Peyer's patch (tissue), 4 donors: ENCODE measurements around the gene CRACR2B. TPM values are rescaled to one million over a fixed set of nuclear protein-coding genes. Genes with fewer than 3 reads are reported as not detected.

ENCODE experiments used
- DNase-seq, 3 donors: peaks; one replicate each; pipeline ENCODE4 v3.0.0-alpha.2; 2017 to 2019
- H3K27ac ChIP-seq, 4 donors: fragments of 200-600 bp; sonication (generic); one replicate each; pipeline ENCODE4 v1.5.1; 2016 to 2019
- H3K27me3 ChIP-seq, 2 donors: fragments of 200-600 bp; sonication (generic); one replicate each; pipeline ENCODE4 v1.5.1; 2019
- H3K36me3 ChIP-seq, 3 donors: fragments of 200-600 bp; sonication (generic); one replicate each; pipeline ENCODE4 v1.5.1; 2016 to 2019
- H3K4me1 ChIP-seq, 4 donors: fragments of 200-600 bp; sonication (generic); one replicate each; pipeline ENCODE4 v1.5.1; 2016 to 2019
- H3K4me3 ChIP-seq, 4 donors: fragments of 200-600 bp; sonication (generic); 1 replicate in 3 of 4; 2 replicates in 1 of 4; pipeline ENCODE4 v1.5.1; 2016 to 2019; ENCODE audit warnings: mild to moderate bottlenecking in 1 of 4
- H3K9me3 ChIP-seq, 4 donors: fragments of 200-600 bp; sonication (generic); one replicate each; pipeline ENCODE4 v1.5.1; 2016 to 2019; ENCODE audit warnings: mild to moderate bottlenecking in 1 of 4
- POLR2A ChIP-seq, 2 donors: fragments of 450-650 bp; IDR thresholded peaks; one replicate each; pipeline ENCODE4 v1.5.1; 2017; ENCODE audit warnings: antibody characterized with exemption in 2 of 2, mild to moderate bottlenecking in 2 of 2, moderate library complexity in 2 of 2
- total RNA-seq, 4 donors: library from RNA; depleted of rRNA; stranded (reverse); fragments of >200 nt; gene quantifications; one replicate each; pipeline ENCODE4 v1.1.0, GENCODE V29; 2016
- TF ChIP-seq, protein P1 (sequence below), 6 experiments: fragments of 450-650 bp in 4 of 6; fragments of 200-600 bp in 2 of 6; sonication (generic) in 1 of 6; IDR thresholded peaks; one replicate each; pipeline ENCODE4 v1.5.1; 2017 to 2019; ENCODE audit warnings: antibody characterized with exemption in 6 of 6, mild to moderate bottlenecking in 3 of 6, moderate library complexity in 1 of 6

CRACR2B gene
- total RNA-seq, 4 donors from 2014 or later = 44.0 to 175 (median 110) TPM

DNA sequence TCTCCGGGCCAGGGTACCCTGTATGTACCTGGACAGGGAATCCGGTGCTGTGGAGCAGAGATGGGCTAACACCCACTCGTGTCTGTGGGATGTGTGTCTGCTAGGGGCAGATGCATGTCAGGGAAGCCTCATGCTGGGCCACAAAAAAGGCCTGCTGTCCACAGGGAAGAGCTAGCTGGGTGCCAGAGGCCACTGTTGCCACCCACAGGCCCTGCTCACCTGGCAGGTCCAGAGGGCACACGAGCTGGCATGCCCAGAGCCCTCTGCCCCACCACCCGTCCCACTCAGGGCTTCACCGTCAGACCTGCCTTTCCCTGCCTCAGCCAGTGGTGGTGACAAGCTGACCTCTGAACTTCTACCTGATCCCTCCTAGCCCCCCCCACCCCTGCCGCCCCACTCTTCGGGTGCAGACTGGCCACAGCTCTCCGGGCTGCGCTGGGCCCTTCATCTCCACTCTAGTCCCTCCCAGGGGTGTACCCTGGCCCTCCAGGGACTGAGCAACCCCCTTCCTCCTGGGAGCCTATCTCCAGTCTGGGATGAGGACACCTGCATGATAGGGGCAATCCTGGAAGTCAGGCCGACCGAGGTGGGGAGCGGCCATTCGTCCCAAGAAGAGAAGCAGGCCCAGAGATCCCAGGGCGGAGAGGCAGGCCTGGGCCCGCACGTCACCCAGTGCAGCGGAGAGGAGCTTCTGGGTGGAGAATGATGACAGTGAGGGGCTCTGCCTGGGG lies 31.0 kb upstream of the CRACR2B start:
- H3K9me3 ChIP-seq = no peaks in the 10 kb centered on the region
- peaks cover 0 to 44% (median 0%) of the 10 kb centered on the region in 3 donors for H3K36me3 ChIP-seq
- H3K4me3 ChIP-seq = peak overlapping the region; percentile 71 to 88 (median 78)
- H3K27me3 ChIP-seq = no peaks in the 10 kb centered on the region
- peak in 2 of 3 donors; percentile 67 to 71 for DNase-seq
- peak overlapping the region; percentile 87 to 98 (median 92) for H3K27ac ChIP-seq
- TF ChIP-seq POLR2A (IDR thresholded peaks at IDR 0.05) = no peak
- TF ChIP-seq, protein P1, sequence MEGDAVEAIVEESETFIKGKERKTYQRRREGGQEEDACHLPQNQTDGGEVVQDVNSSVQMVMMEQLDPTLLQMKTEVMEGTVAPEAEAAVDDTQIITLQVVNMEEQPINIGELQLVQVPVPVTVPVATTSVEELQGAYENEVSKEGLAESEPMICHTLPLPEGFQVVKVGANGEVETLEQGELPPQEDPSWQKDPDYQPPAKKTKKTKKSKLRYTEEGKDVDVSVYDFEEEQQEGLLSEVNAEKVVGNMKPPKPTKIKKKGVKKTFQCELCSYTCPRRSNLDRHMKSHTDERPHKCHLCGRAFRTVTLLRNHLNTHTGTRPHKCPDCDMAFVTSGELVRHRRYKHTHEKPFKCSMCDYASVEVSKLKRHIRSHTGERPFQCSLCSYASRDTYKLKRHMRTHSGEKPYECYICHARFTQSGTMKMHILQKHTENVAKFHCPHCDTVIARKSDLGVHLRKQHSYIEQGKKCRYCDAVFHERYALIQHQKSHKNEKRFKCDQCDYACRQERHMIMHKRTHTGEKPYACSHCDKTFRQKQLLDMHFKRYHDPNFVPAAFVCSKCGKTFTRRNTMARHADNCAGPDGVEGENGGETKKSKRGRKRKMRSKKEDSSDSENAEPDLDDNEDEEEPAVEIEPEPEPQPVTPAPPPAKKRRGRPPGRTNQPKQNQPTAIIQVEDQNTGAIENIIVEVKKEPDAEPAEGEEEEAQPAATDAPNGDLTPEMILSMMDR (IDR thresholded peaks at IDR 0.05) = no peak
- H3K4me1 ChIP-seq = peaks cover 5 to 33% (median 27%) of the 10 kb centered on the region in 4 donors

DNA sequence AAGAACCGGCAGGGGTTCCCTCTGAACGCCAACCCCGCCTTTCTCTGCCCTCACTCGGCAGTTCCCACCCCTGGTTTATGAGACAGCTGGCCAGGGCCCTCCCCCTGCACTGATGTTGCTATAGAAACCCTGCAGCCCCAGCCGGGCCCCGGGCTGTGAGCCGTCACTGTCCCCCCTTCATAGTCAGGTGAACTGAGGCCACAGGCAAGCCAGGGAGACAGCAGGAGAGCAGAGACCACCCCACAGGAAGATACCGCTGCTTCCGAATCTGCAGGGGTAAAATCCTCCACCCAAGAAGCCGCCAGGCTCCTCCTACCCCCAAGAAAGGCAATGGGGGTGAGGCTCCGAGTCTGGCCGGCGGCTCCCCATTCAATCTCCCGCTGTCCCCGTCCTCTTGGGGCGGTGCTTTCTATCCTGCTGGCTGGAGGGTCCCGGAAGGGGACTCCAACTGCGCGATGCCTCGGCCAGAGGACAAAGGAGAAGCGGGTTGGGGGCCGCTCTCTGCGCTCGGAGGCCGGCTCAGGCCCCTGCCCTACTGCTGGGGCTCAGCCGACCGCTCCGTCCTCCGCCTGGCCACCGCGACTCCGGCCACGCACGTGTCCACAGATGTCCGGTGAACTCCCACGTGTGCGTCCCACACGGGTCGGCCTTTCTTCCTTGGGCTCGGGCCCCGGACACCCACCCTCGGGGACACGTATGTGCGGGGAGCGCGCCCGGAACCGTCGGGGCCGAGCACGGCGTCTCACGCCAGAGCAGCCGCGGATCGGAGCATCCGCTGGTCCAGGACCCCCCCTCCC lies 30.2 kb upstream of the CRACR2B start:
- Histone ChIP-seq H3K9me3 (no peaks in the 10 kb centered on the region), H3K4me3 (peak overlapping the region; percentile 71 to 88 (median 78)), H3K4me1 (peaks cover 5 to 33% (median 27%) of the 10 kb centered on the region in 4 donors), H3K27me3 (no peaks in the 10 kb centered on the region), H3K36me3 (peaks cover 0 to 45% (median 0%) of the 10 kb centered on the region in 3 donors), H3K27ac (peak overlapping the region; percentile 87 to 98 (median 92))
- DNase-seq = peak; percentile 78 to 88 (median 81)
- TF ChIP-seq POLR2A (IDR thresholded peaks at IDR 0.05) = no peak
- TF ChIP-seq, protein P1 (IDR thresholded peaks at IDR 0.05) = no peak

DNA sequence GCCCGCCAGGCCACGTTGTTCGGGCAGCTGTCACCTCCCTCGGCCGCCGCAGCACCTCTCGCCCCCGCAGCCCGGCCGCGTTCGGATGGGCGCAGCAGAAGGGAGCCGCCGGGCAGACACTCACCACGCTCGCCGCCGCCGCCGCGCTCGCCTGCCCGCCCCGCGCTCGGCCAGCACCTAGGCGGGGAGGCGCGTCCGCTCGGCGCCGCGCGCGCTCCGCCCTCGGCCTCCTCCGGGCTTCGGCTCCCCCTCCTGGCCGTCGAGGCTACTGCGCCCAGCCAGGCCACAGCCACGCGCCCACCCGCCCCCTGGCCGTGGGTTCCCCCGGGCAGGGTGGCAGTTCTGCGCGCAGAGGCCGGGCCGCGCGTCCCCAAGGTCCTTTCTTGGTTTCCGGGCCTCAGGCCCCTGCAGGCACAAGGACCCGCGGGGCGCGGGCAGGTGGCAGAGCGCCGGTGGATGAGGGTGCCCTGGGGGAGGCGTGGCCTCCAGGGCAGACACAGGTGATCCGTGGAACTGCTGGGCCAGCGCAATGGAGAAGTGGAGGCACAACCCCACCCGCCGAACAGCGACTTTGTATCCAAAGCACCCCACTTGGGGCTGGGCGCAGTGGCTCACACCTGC lies 29.5 kb upstream of the CRACR2B start, which contains the start of gene SLC25A22:
SLC25A22 (minus strand) TSS at position 189 of the 621 bp plus-strand sequence. CDS start 3,275 bp downstream, outside the sequence.
- H3K4me1 ChIP-seq = peaks cover 5 to 38% (median 27%) of the 10 kb centered on the region in 4 donors
- TF ChIP-seq POLR2A (IDR thresholded peaks at IDR 0.05) = peak in 1 of 2 donors; percentile 9
- TF ChIP-seq, protein P1 (IDR thresholded peaks at IDR 0.05) = peak; percentile 83 to 98 (median 94)
- peak within 1 kb of the TSS; percentile 71 to 88 (median 78) for H3K4me3 ChIP-seq
- no peaks in the 10 kb centered on the region for H3K27me3 ChIP-seq
- H3K27ac ChIP-seq = peak within 1 kb of the TSS; percentile 87 to 98 (median 92)
- H3K36me3 ChIP-seq = peaks cover 0 to 45% (median 0%) of the 10 kb centered on the region in 3 donors
- no peaks in the 10 kb centered on the region for H3K9me3 ChIP-seq
- peak; percentile 79 to 91 (median 91) for DNase-seq

DNA sequence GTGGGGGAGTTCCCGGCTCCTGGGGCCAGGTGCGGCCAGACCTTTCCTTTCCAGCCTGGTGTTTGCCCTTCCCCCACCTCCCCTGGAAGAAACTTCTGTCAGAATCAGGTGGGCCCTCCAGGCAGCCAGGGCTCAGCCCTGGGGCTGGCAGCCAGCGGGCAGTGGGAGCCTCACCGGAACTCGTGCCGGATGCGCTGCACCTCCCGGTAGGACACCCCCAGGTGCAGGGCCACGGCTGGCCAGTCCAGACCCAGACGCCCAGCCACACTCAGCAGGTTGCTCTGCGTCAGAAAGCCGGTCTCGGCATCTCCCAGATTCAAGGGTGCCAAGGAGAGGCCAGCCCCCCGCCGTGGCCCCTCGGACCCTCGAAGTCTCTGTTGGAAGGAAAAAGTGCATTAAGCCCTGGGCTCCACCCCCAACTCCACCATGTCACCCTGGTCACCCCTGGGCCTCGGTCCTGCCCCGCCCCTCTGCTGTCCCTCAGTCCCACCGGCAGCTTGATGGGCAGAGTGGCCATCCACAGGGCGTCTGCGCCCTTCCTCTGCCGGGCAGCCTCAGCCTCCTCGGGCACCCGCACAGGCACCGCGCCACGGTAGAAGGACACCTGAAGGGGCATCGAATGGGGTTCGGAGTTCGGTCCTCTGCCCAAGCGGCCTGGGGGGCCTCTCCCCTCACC lies 27.9 kb upstream of the CRACR2B start:
- Histone ChIP-seq H3K27me3 (no peaks in the 10 kb centered on the region), H3K4me1 (peaks cover 13 to 47% (median 35%) of the 10 kb centered on the region in 4 donors), H3K9me3 (no peaks in the 10 kb centered on the region), H3K36me3 (peaks cover 0 to 43% (median 0%) of the 10 kb centered on the region in 3 donors), H3K4me3 (no peak overlapping the region), H3K27ac (no peak overlapping the region)
- no peak for DNase-seq
- TF ChIP-seq, protein P1 (IDR thresholded peaks at IDR 0.05) = no peak
- no peak for TF ChIP-seq POLR2A (IDR thresholded peaks at IDR 0.05)

DNA sequence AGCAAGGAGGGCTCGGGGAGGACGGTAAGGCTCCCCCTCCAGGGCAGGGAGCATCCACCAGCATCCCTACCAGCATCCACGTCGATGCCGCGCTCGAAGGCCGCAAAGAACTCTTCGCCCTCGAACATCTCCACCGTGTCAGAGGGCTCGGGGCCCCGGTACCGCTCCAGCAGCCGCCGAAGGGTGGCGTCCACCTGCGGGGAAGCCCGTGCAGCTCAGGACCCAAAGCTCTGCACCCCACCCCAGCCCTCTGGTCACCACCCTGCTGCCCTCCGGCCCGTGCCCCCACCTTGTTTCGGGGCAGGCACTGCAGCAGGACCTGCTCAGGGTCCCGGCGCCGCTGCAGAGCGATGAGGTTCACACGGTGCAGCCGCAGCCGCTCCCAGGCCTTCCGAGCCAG lies 27.2 kb upstream of the CRACR2B start:
- Histone ChIP-seq H3K36me3 (peaks cover 0 to 43% (median 0%) of the 10 kb centered on the region in 3 donors), H3K27me3 (no peaks in the 10 kb centered on the region), H3K27ac (no peak overlapping the region), H3K4me1 (peaks cover 13 to 43% (median 29%) of the 10 kb centered on the region in 4 donors), H3K9me3 (no peaks in the 10 kb centered on the region), H3K4me3 (no peak overlapping the region)
- DNase-seq = no peak
- no peak for TF ChIP-seq POLR2A (IDR thresholded peaks at IDR 0.05)
